Natural killer cell (primary cell): ENCODE results near the gene CRTAC1. TPM values are rescaled to one million over a fixed set of nuclear protein-coding genes. Genes with fewer than 3 reads are reported as not detected.

ENCODE experiments used
- ATAC-seq, 3 donors: fragments of 150-1000 bp in 2 of 3; fragments of 200-7000 bp in 1 of 3; cut with Tn5 transposase; 1 replicate in 1 of 3; 2 replicates in 2 of 3; pipeline ENCODE4 v1.10.0; 2021; ENCODE audit warnings: mild to moderate bottlenecking in 2 of 3, moderate library complexity in 2 of 3
- DNase-seq, 2 donors: peaks; one replicate each; pipeline versions ENCODE4 v3.0.0 to v3.0.0-alpha.2; 2013 to 2021; ENCODE audit warnings: mixed read lengths in 1 of 2
- H3K27ac ChIP-seq: one replicate; pipeline ENCODE4 v1.5.1; 2013; ENCODE audit warnings: mild to moderate bottlenecking, low read length
- H3K27me3 ChIP-seq: one replicate; pipeline ENCODE4 v1.6.1; 2013; ENCODE audit warnings: low read length; ENCODE audit not compliant: control insufficient read depth, insufficient read depth
- H3K36me3 ChIP-seq: one replicate; pipeline ENCODE4 v1.6.1; 2013; ENCODE audit warnings: low read length; ENCODE audit not compliant: control insufficient read depth, insufficient read depth
- H3K4me1 ChIP-seq: one replicate; pipeline ENCODE4 v1.6.1; 2013; ENCODE audit warnings: low read length; ENCODE audit not compliant: control insufficient read depth, insufficient read depth
- H3K4me3 ChIP-seq: one replicate; pipeline ENCODE4 v1.5.1; 2013; ENCODE audit warnings: low read length
- H3K9me3 ChIP-seq: one replicate; pipeline ENCODE4 v1.6.1; 2013; ENCODE audit warnings: low read length; ENCODE audit not compliant: control insufficient read depth, insufficient read depth
- H3K27ac Mint-ChIP-seq, 2 donors: one replicate each; pipeline ENCODE4 v1.8.0; 2022; ENCODE audit warnings: mild to moderate bottlenecking in 2 of 2, mixed read lengths in 2 of 2, moderate library complexity in 1 of 2
- H3K27me3 Mint-ChIP-seq, 2 donors: one replicate each; pipeline ENCODE4 v1.8.0; 2022; ENCODE audit warnings: low read depth in 2 of 2, mixed read lengths in 2 of 2
- H3K36me3 Mint-ChIP-seq: one replicate; pipeline ENCODE4 v1.8.0; 2022; ENCODE audit warnings: mixed read lengths
- H3K4me1 Mint-ChIP-seq, 2 donors: one replicate each; pipeline ENCODE4 v1.8.0; 2022; ENCODE audit warnings: mixed read lengths in 2 of 2
- H3K4me3 Mint-ChIP-seq: one replicate; pipeline ENCODE4 v1.8.0; 2022; ENCODE audit warnings: mild to moderate bottlenecking, moderate library complexity, mixed read lengths
- H3K9me3 Mint-ChIP-seq, 2 donors: one replicate each; pipeline ENCODE4 v1.8.0; 2022; ENCODE audit warnings: mixed read lengths in 2 of 2
- CTCF ChIP-seq: fragments of 200-600 bp; IDR thresholded peaks from one replicate; pipeline ENCODE4 v1.8.0; 2022; ENCODE audit warnings: antibody characterized with exemption
- WGBS: methylation state at CpG from one replicate; pipeline ENCODE4 v1.1.7; 2013; ENCODE audit warnings: missing lambda C conversion rate; ENCODE audit not compliant: insufficient coverage; 5-methylcytosine and 5-hydroxymethylcytosine counted together
- intact Hi-C: fragments of 100-400 bp; cut with micrococcal nuclease; formaldehyde crosslinking; loops from one replicate; pipeline ENCODE4 v1.14.2; 2022
- total RNA-seq, 4 donors: library from RNA; stranded (reverse); fragments of 120-200 nt in 1 of 4; gene quantifications; one replicate each; pipeline versions ENCODE4 v1.2.3 to v1.2.4, GENCODE V29; 2013 to 2022

Gene CRTAC1
- total RNA-seq, 3 donors from 2014 or later (not counting 1 experiment from before 2014, with no cell fraction given): not detected

GRCh38 chr10:97949462-97949861 lies 81.0 kb downstream of the CRTAC1 start:
- no peak overlapping the region for H3K27ac Mint-ChIP-seq
- H3K9me3 ChIP-seq: no peaks in the 10 kb centered on the region
- no peaks in the 10 kb centered on the region for H3K27me3 ChIP-seq
- intact Hi-C loops: no loop called here
- no peaks in the 10 kb centered on the region for H3K36me3 Mint-ChIP-seq
- peaks cover 20 to 39% of the 10 kb centered on the region in 2 donors for H3K27me3 Mint-ChIP-seq
- no peak for DNase-seq
- ATAC-seq: no peak
- H3K4me1 ChIP-seq: no peaks in the 10 kb centered on the region
- no peak overlapping the region for H3K4me3 ChIP-seq
- H3K4me1 Mint-ChIP-seq: no peaks in the 10 kb centered on the region
- H3K27ac ChIP-seq: no peak overlapping the region
- WGBS: 86% methylated on average over 4 of the region's 4 CpGs
- H3K4me3 Mint-ChIP-seq: no peak overlapping the region
- TF ChIP-seq CTCF: no peak
- H3K9me3 Mint-ChIP-seq: no peaks in the 10 kb centered on the region
- H3K36me3 ChIP-seq: no peaks in the 10 kb centered on the region

- no peak for DNase-seq
- H3K27me3 Mint-ChIP-seq: peaks cover 20 to 35% of the 10 kb centered on the region in 2 donors
- H3K9me3 Mint-ChIP-seq: no peaks in the 10 kb centered on the region
- no peaks in the 10 kb centered on the region for H3K36me3 Mint-ChIP-seq
- intact Hi-C loops: no loop called here
- WGBS: no CpG with 5 or more reads among the region's 4 CpGs
- Histone ChIP-seq H3K27ac (no peak overlapping the region), H3K36me3 (no peaks in the 10 kb centered on the region), H3K4me3 (no peak overlapping the region), H3K27me3 (no peaks in the 10 kb centered on the region), H3K9me3 (no peaks in the 10 kb centered on the region), H3K4me1 (no peaks in the 10 kb centered on the region)
- no peak overlapping the region for H3K27ac Mint-ChIP-seq
- no peak overlapping the region for H3K4me3 Mint-ChIP-seq
- TF ChIP-seq CTCF: no peak
- no peaks in the 10 kb centered on the region for H3K4me1 Mint-ChIP-seq
- ATAC-seq: no peak
Observed at GRCh38 chr10:97948822-97949221, 81.6 kb downstream of the CRTAC1 start.

- peaks cover 33 to 38% of the 10 kb centered on the region in 2 donors for H3K27me3 Mint-ChIP-seq
- Histone ChIP-seq H3K27ac (no peak overlapping the region), H3K27me3 (no peaks in the 10 kb centered on the region), H3K36me3 (no peaks in the 10 kb centered on the region), H3K4me3 (no peak overlapping the region), H3K9me3 (no peaks in the 10 kb centered on the region), H3K4me1 (no peaks in the 10 kb centered on the region)
- peaks cover 0 to 11% of the 10 kb centered on the region in 2 donors for H3K4me1 Mint-ChIP-seq
- TF ChIP-seq CTCF: no peak
- ATAC-seq: no peak
- H3K36me3 Mint-ChIP-seq: no peaks in the 10 kb centered on the region
- H3K9me3 Mint-ChIP-seq: no peaks in the 10 kb centered on the region
- intact Hi-C loops: no loop called here
- H3K27ac Mint-ChIP-seq: no peak overlapping the region
- no peak for DNase-seq
- H3K4me3 Mint-ChIP-seq: no peak overlapping the region
Observed at GRCh38 chr10:97944772-97945171, 85.6 kb downstream of the CRTAC1 start.

GRCh38 chr10:97943294-97943693 lies 87.1 kb downstream of the CRTAC1 start:
- no peaks in the 10 kb centered on the region for H3K9me3 Mint-ChIP-seq
- no peak overlapping the region for H3K4me3 Mint-ChIP-seq
- H3K27me3 Mint-ChIP-seq: peaks cover 28% of the 10 kb centered on the region in 2 donors
- no peak for TF ChIP-seq CTCF
- intact Hi-C loops: no loop called here
- H3K4me1 Mint-ChIP-seq: peaks cover 0 to 11% of the 10 kb centered on the region in 2 donors
- no peak for DNase-seq
- Histone ChIP-seq H3K27me3 (no peaks in the 10 kb centered on the region), H3K27ac (no peak overlapping the region), H3K4me3 (no peak overlapping the region), H3K36me3 (no peaks in the 10 kb centered on the region), H3K9me3 (no peaks in the 10 kb centered on the region), H3K4me1 (no peaks in the 10 kb centered on the region)
- no peak overlapping the region for H3K27ac Mint-ChIP-seq
- WGBS: 93% methylated on average over 1 of the region's 2 CpGs
- ATAC-seq: no peak
- H3K36me3 Mint-ChIP-seq: no peaks in the 10 kb centered on the region
